Measurements from ENCODE around the gene LTBP1. TPM values are rescaled to one million over a fixed set of nuclear protein-coding genes. Genes with fewer than 3 reads are reported as not detected.

The LTBP1 gene
- total RNA-seq, 1 experiment from 2014 or later, result 13.9 TPM

GRCh38 chr2:33351781-33352180, 405.0 kb downstream of the LTBP1 start:
- CTCF ChIA-PET, result no interaction called here
- Mint-ChIP-seq H3K27me3 (ENCODE audit: unreplicated experiment) (no peaks in the 10 kb centered on the region), H3K4me1 (ENCODE audit: low read depth, unreplicated experiment) (no peaks in the 10 kb centered on the region), H3K4me3 (ENCODE audit: low read depth, unreplicated experiment) (no peak overlapping the region), H3K9me3 (ENCODE audit: low read depth, unreplicated experiment) (peaks cover 4% of the 10 kb centered on the region), H3K27ac (ENCODE audit: unreplicated experiment) (no peak overlapping the region), H3K36me3 (ENCODE audit: insufficient read depth, unreplicated experiment) (no peaks in the 10 kb centered on the region)
- BruUV-seq (replicated peaks), result no TSS peak
- DNase-seq, result no peak
- intact Hi-C loops (cut with micrococcal nuclease; ENCODE audit: unreplicated experiment), result no loop called here
- TF ChIP-seq, protein P1, sequence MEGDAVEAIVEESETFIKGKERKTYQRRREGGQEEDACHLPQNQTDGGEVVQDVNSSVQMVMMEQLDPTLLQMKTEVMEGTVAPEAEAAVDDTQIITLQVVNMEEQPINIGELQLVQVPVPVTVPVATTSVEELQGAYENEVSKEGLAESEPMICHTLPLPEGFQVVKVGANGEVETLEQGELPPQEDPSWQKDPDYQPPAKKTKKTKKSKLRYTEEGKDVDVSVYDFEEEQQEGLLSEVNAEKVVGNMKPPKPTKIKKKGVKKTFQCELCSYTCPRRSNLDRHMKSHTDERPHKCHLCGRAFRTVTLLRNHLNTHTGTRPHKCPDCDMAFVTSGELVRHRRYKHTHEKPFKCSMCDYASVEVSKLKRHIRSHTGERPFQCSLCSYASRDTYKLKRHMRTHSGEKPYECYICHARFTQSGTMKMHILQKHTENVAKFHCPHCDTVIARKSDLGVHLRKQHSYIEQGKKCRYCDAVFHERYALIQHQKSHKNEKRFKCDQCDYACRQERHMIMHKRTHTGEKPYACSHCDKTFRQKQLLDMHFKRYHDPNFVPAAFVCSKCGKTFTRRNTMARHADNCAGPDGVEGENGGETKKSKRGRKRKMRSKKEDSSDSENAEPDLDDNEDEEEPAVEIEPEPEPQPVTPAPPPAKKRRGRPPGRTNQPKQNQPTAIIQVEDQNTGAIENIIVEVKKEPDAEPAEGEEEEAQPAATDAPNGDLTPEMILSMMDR (IDR thresholded peaks at IDR 0.05; ENCODE audit: unreplicated experiment), result no peak

GRCh38 chr2:33354981-33355380, 408.2 kb downstream of the LTBP1 start:
- H3K4me3 Mint-ChIP-seq (ENCODE audit: low read depth, unreplicated experiment), result no peak overlapping the region
- CTCF ChIA-PET, result interaction anchor here (0.6 kb wide), 1 partner anchor 115 kb away, joined by 4 read pairs; no protein-coding TSS in a partner anchor
- H3K9me3 Mint-ChIP-seq (ENCODE audit: low read depth, unreplicated experiment), result peaks cover 4% of the 10 kb centered on the region
- intact Hi-C loops (cut with micrococcal nuclease; ENCODE audit: unreplicated experiment), result no loop called here
- no peaks in the 10 kb centered on the region for H3K4me1 Mint-ChIP-seq (ENCODE audit: low read depth, unreplicated experiment)
- BruUV-seq (replicated peaks), result no TSS peak
- TF ChIP-seq, protein P1 (IDR thresholded peaks at IDR 0.05; ENCODE audit: unreplicated experiment), result no peak
- no peak for DNase-seq
- no peak overlapping the region for H3K27ac Mint-ChIP-seq (ENCODE audit: unreplicated experiment)
- no peaks in the 10 kb centered on the region for H3K36me3 Mint-ChIP-seq (ENCODE audit: insufficient read depth, unreplicated experiment)
- H3K27me3 Mint-ChIP-seq (ENCODE audit: unreplicated experiment), result no peaks in the 10 kb centered on the region

GRCh38 chr2:33358878-33359277, 412.1 kb downstream of the LTBP1 start:
- Mint-ChIP-seq H3K4me3 (ENCODE audit: low read depth, unreplicated experiment) (no peak overlapping the region), H3K27ac (ENCODE audit: unreplicated experiment) (no peak overlapping the region), H3K9me3 (ENCODE audit: low read depth, unreplicated experiment) (peaks cover 4% of the 10 kb centered on the region), H3K27me3 (ENCODE audit: unreplicated experiment) (no peaks in the 10 kb centered on the region), H3K36me3 (ENCODE audit: insufficient read depth, unreplicated experiment) (no peaks in the 10 kb centered on the region), H3K4me1 (ENCODE audit: low read depth, unreplicated experiment) (no peaks in the 10 kb centered on the region)
- intact Hi-C loops (cut with micrococcal nuclease; ENCODE audit: unreplicated experiment), result no loop called here
- no TSS peak for BruUV-seq (replicated peaks)
- CTCF ChIA-PET, result no interaction called here
- TF ChIP-seq, protein P1 (IDR thresholded peaks at IDR 0.05; ENCODE audit: unreplicated experiment), result no peak
- no peak for DNase-seq

DNA sequence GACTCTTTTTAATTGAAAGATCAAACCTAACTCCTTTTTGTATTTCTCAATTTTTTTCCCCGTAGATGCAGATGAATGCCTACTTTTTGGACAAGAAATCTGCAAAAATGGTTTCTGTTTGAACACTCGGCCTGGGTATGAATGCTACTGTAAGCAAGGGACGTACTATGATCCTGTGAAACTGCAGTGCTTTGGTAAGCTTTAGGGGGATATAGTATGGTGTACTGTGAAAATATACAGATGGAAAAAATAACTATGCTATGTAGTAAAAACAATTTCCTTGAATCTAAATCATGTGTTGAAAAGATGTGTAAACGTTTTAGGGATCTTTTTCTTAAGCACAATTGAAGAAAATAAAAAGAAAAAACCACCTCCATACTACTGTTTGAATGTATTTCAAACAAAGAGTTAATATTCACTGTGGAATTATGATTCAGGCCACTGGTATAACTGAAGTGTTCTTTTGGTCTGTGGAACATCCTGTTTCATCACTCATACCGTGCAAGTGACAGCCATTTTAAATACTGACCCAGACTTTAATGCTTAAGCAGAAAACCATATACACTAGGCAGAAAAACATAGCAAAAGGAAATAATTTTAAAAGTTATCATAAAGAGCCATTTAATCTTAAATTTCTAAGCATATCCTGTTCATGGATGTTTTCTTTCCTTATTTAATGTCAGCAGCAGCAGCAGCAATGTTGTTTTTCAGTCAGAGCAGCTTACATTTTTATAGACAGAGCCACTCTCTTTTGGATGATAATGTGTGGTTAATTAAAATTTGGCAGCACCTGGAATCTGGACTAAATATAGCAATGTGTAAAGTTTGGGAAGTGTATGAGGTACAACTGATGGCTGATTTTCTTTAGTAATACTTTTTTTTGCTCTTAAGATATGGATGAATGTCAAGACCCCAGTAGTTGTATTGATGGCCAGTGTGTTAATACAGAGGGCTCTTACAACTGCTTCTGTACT, 416.9 kb downstream of the LTBP1 start:
- no peaks in the 10 kb centered on the region for H3K9me3 Mint-ChIP-seq (ENCODE audit: low read depth, unreplicated experiment)
- CTCF ChIA-PET, result no interaction called here
- intact Hi-C loops (cut with micrococcal nuclease; ENCODE audit: unreplicated experiment), result no loop called here
- TF ChIP-seq, protein P1 (IDR thresholded peaks at IDR 0.05; ENCODE audit: unreplicated experiment), result no peak
- H3K36me3 Mint-ChIP-seq (ENCODE audit: insufficient read depth, unreplicated experiment), result no peaks in the 10 kb centered on the region
- no peaks in the 10 kb centered on the region for H3K4me1 Mint-ChIP-seq (ENCODE audit: low read depth, unreplicated experiment)
- no peak overlapping the region for H3K27ac Mint-ChIP-seq (ENCODE audit: unreplicated experiment)
- BruUV-seq (replicated peaks), result no TSS peak
- DNase-seq, result no peak
- H3K27me3 Mint-ChIP-seq (ENCODE audit: unreplicated experiment), result no peaks in the 10 kb centered on the region
- no peak overlapping the region for H3K4me3 Mint-ChIP-seq (ENCODE audit: low read depth, unreplicated experiment)

Data from Calu3 (cell line).